Spleen (tissue), 11 donors: Measurements from ENCODE around the gene TUBA4B. TPM values are rescaled to one million over a fixed set of nuclear protein-coding genes. Genes with fewer than 3 reads are reported as not detected.

ENCODE experiments used
- DNase-seq: peaks from one replicate; pipeline ENCODE4 v3.0.0-alpha.2; 2020
- H3K27ac ChIP-seq, 8 donors: fragments of 200-600 bp; sonication (generic) in 7 of 8; 1 replicate in 4 of 8; 2 replicates in 4 of 8; pipeline versions ENCODE4 v1.5.0 to v1.8.0; 2016 to 2021; ENCODE audit warnings: inconsistent platforms in 4 of 8, mild to moderate bottlenecking in 4 of 8, moderate library complexity in 1 of 8
- H3K27me3 ChIP-seq, 7 donors: fragments of 200-600 bp; sonication (generic) in 6 of 7; replicated peaks in 1 of 7; 1 replicate in 4 of 7; 2 replicates in 3 of 7; pipeline versions ENCODE4 v1.5.0 to v1.8.0; 2016 to 2021; ENCODE audit warnings: inconsistent platforms in 3 of 7, mild to moderate bottlenecking in 1 of 7
- H3K36me3 ChIP-seq, 6 donors: fragments of 200-600 bp; sonication (generic) in 5 of 6; 1 replicate in 4 of 6; 2 replicates in 2 of 6; pipeline versions ENCODE4 v1.5.0 to v1.8.0; 2016 to 2021; ENCODE audit warnings: inconsistent platforms in 2 of 6
- H3K4me1 ChIP-seq, 6 donors: fragments of 200-600 bp; sonication (generic) in 5 of 6; 1 replicate in 3 of 6; 2 replicates in 3 of 6; pipeline versions ENCODE4 v1.5.0 to v1.8.0; 2016 to 2021; ENCODE audit warnings: inconsistent platforms in 3 of 6
- H3K4me3 ChIP-seq, 8 donors: fragments of 200-600 bp; sonication (generic) in 7 of 8; 1 replicate in 4 of 8; 2 replicates in 4 of 8; pipeline versions ENCODE4 v1.5.0 to v1.8.0; 2016 to 2021; ENCODE audit warnings: inconsistent platforms in 4 of 8, mild to moderate bottlenecking in 4 of 8, moderate library complexity in 2 of 8
- H3K9me3 ChIP-seq, 8 donors: fragments of 200-600 bp; sonication (generic) in 7 of 8; 1 replicate in 4 of 8; 2 replicates in 4 of 8; pipeline versions ENCODE4 v1.5.0 to v1.8.0; 2016 to 2021; ENCODE audit warnings: inconsistent platforms in 4 of 8
- POLR2A ChIP-seq, 3 donors: fragments of 450-650 bp; IDR thresholded peaks; one replicate each; pipeline ENCODE4 v1.5.1; 2017; ENCODE audit warnings: antibody characterized with exemption in 3 of 3, mild to moderate bottlenecking in 1 of 3
- POLR2AphosphoS5 ChIP-seq, 3 donors: sonication (generic); formaldehyde crosslinking; IDR thresholded peaks; one replicate each; pipeline ENCODE4 v1.5.1; 2017; ENCODE audit warnings: antibody characterized with exemption in 3 of 3
- WGBS, 5 donors: extraction: QIAGEN DNeasy Blood & Tissue Kit in 3 of 5; methylation state at CpG; one replicate each; pipeline versions ENCODE4 v1.1.5 to v1.1.7; 2013 to 2018; 5-methylcytosine and 5-hydroxymethylcytosine counted together
- intact Hi-C: fragments of 100-400 bp; cut with DNase I; formaldehyde crosslinking; loops from one replicate; pipeline ENCODE4 v1.15.0; 2023; ENCODE audit warnings: low total_unique reads
- microRNA-seq, 3 donors: library from miRNA; unstranded; fragments of <30 nt; microRNA quantifications; one replicate each; pipeline versions ENCODE4 to v1.1.0, GENCODE V29; 2019 to 2020
- polyA plus RNA-seq, 3 donors: library from polyadenylated mRNA; stranded (reverse); fragments of 200-250 nt; gene quantifications; one replicate each; pipeline ENCODE4 v1.2.1, GENCODE V29; 2013
- small RNA-seq, 4 donors: library from RNA; depleted of rRNA; stranded (forward); fragments of <200 nt; gene quantifications; one replicate each; pipeline ENCODE3, GENCODE V24; 2016
- total RNA-seq, 7 donors: library from RNA; depleted of rRNA in 3 of 7; stranded (reverse); fragments of >200 nt in 3 of 7; fragmentation: NEBNext Ultra II Directional in 4 of 7; extraction: Animal tissue kit (Norgen Biotek cat#: 25700) in 4 of 7; gene quantifications; one replicate each; pipeline versions ENCODE4 v1.1.0 to v1.2.1, GENCODE V29; 2016 to 2021
- TF ChIP-seq, protein P1 (sequence below), 11 experiments: fragments of 200-600 bp in 7 of 11; fragments of 450-650 bp in 4 of 11; sonication (generic) in 4 of 11; IDR thresholded peaks in 8 of 11; conservative IDR thresholded peaks in 3 of 11; 1 replicate in 7 of 11; 2 replicates in 4 of 11; pipeline versions ENCODE4 v1.4.0 to v1.8.0; 2016 to 2021; ENCODE audit warnings: antibody characterized with exemption in 11 of 11, inconsistent platforms in 4 of 11, mild to moderate bottlenecking in 1 of 11
- donor health status: healthy with polysubstance abuse.
- donor health status: DM: no; HTN: no; CAD: no; lungs with moderate emphysema.
- donor health status: DM: no; HTN: no; CAD: no.
- donor health status: Bipolar disorder and iron deficiency.
- donor health status: healthy.
- donor health status: DM: no; HTN: no; CAD: no.
- donor health status: DM: yes; HTN: yes; CAD: no.

Gene TUBA4B
- total and polyA plus RNA-seq, 10 donors, result not detected

DNA sequence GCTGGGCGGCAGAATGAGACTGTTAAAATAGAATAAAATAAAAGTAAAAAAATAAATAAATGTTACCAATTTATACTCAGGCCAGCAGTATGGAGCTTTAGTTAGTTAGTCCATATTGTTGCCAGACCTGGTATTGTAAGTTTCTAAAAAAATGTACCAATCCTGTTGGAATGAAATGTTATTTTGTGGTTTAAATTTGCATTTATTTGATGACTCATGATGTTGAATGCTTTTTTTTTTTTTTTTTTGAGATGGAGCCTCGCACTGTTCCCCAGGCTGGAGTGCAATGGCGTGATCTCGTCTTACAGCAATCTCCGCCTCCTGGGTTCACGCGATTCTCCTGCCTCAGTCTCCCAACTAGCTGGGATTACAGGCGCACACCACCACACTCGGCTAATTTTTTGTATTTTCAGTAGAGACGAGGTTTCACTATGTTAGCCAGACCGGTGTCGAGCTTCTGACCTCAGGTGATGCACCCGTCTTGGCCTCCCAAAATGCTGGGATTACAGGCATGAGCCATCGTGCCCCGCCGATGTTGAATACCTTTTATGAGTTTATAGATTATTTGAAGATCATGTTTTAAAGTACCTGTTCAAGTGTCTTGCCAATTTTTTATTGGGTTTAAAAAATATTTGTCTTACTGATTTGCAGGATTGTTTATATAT, 61.9 kb downstream of the TUBA4B start:
- Histone ChIP-seq H3K36me3 (no peaks in the 10 kb centered on the region), H3K27me3 (peaks cover 0 to 57% (median 8%) of the 10 kb centered on the region in 7 donors), H3K4me1 (no peaks in the 10 kb centered on the region), H3K4me3 (no peak overlapping the region), H3K27ac (no peak overlapping the region), H3K9me3 (no peaks in the 10 kb centered on the region)
- TF ChIP-seq POLR2A (IDR thresholded peaks at IDR 0.05), result no peak
- no peak for TF ChIP-seq POLR2AphosphoS5 (IDR thresholded peaks at IDR 0.05)
- TF ChIP-seq, protein P1, sequence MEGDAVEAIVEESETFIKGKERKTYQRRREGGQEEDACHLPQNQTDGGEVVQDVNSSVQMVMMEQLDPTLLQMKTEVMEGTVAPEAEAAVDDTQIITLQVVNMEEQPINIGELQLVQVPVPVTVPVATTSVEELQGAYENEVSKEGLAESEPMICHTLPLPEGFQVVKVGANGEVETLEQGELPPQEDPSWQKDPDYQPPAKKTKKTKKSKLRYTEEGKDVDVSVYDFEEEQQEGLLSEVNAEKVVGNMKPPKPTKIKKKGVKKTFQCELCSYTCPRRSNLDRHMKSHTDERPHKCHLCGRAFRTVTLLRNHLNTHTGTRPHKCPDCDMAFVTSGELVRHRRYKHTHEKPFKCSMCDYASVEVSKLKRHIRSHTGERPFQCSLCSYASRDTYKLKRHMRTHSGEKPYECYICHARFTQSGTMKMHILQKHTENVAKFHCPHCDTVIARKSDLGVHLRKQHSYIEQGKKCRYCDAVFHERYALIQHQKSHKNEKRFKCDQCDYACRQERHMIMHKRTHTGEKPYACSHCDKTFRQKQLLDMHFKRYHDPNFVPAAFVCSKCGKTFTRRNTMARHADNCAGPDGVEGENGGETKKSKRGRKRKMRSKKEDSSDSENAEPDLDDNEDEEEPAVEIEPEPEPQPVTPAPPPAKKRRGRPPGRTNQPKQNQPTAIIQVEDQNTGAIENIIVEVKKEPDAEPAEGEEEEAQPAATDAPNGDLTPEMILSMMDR (IDR thresholded peaks at IDR 0.05 in 8 of 11, conservative IDR thresholded peaks at IDR 0.05 in 3 of 11), result no peak
- 90 to 95% (median 92%) methylated on average over 16 of the region's 16 CpGs for WGBS, 5 donors
- no peak for DNase-seq
- intact Hi-C loops, result no loop called here

Small RNAs within 50 kb of the gene (microRNA-seq; reads per million reads assigned to microRNA genes)
- gene MIR153-1, result 0 reads per million in 3 donors

Small RNAs within 50 kb of the gene (small RNA-seq; reads per million reads assigned to genes)
- gene MIR153-1, result 0 to 0.35 (median 0.06) reads per million in 4 donors

Other genes with a start within 250 kb of the TUBA4B start
- under 1 TPM in 1 of 7 donors, not detected in 6; 0.28 TPM for gene CFAP65, start 211.7 kb upstream of the TUBA4B start, total RNA-seq
- gene CFAP65, start 211.7 kb upstream of the TUBA4B start, polyA plus RNA-seq, result not detected
- not detected for gene IHH, start 192.3 kb upstream of the TUBA4B start, total RNA-seq
- under 1 TPM in 2 of 3 donors, not detected in 1; 0.06 to 0.13 TPM for gene IHH, start 192.3 kb upstream of the TUBA4B start, polyA plus RNA-seq
- gene NHEJ1, start 92.4 kb upstream of the TUBA4B start, total RNA-seq, result 10 to 100 TPM; 13.3 to 25.9 (median 16.6) TPM
- 1 to 10 TPM; 5.5 to 7.9 (median 7.8) TPM for gene NHEJ1, start 92.4 kb upstream of the TUBA4B start, polyA plus RNA-seq
- gene SLC23A3, start 83.2 kb upstream of the TUBA4B start, total RNA-seq, result 1 to 10 TPM; 1.5 to 5.0 (median 3.5) TPM
- 1 to 10 TPM; 1.2 to 2.2 (median 1.3) TPM for gene SLC23A3, start 83.2 kb upstream of the TUBA4B start, polyA plus RNA-seq
- 10 to 100 TPM; 51.3 to 80.8 (median 66.4) TPM for gene CNPPD1, start 76.3 kb upstream of the TUBA4B start, total RNA-seq
- gene CNPPD1, start 76.3 kb upstream of the TUBA4B start, polyA plus RNA-seq, result 10 to 100 TPM; 53.5 to 65.2 (median 65.2) TPM
- 100 to 1,000 TPM in 2 of 7 donors, 10 to 100 TPM in 5; 51.5 to 101 (median 76.3) TPM for gene RETREG2, start 75.0 kb upstream of the TUBA4B start, total RNA-seq
- 10 to 100 TPM; 30.0 to 47.2 (median 32.8) TPM for gene RETREG2, start 75.0 kb upstream of the TUBA4B start, polyA plus RNA-seq
- gene ZFAND2B, start 46.5 kb upstream of the TUBA4B start, total RNA-seq, result 10 to 100 TPM; 46.3 to 77.7 (median 49.8) TPM
- gene ZFAND2B, start 46.5 kb upstream of the TUBA4B start, polyA plus RNA-seq, result 10 to 100 TPM; 39.4 to 63.6 (median 55.0) TPM
- 10 to 100 TPM in 5 of 7 donors, 1 to 10 TPM in 2; 8.4 to 19.5 (median 11.4) TPM for gene ABCB6, start 34.3 kb upstream of the TUBA4B start, total RNA-seq
- 10 to 100 TPM; 15.9 to 28.7 (median 28.0) TPM for gene ABCB6, start 34.3 kb upstream of the TUBA4B start, polyA plus RNA-seq
- 10 to 100 TPM; 34.7 to 68.2 (median 47.2) TPM for gene ATG9A, start 23.6 kb upstream of the TUBA4B start, total RNA-seq
- gene ATG9A, start 23.6 kb upstream of the TUBA4B start, polyA plus RNA-seq, result 10 to 100 TPM in 2 of 3 donors, 1 to 10 TPM in 1; 9.4 to 13.8 (median 12.6) TPM
- 100 to 1,000 TPM in 1 of 7 donors, 10 to 100 TPM in 6; 68.3 to 141 (median 74.0) TPM for gene ANKZF1, start 23.4 kb upstream of the TUBA4B start, total RNA-seq
- 10 to 100 TPM; 30.5 to 70.2 (median 54.7) TPM for gene ANKZF1, start 23.4 kb upstream of the TUBA4B start, polyA plus RNA-seq
- 1 to 10 TPM; 2.3 to 9.6 (median 8.9) TPM for gene GLB1L, start 7.8 kb upstream of the TUBA4B start, total RNA-seq
- gene GLB1L, start 7.8 kb upstream of the TUBA4B start, polyA plus RNA-seq, result 1 to 10 TPM; 3.0 to 4.1 (median 3.6) TPM
- gene STK16, start 7.8 kb upstream of the TUBA4B start, total RNA-seq, result 10 to 100 TPM; 17.0 to 30.5 (median 22.8) TPM
- 10 to 100 TPM; 33.6 to 47.6 (median 44.2) TPM for gene STK16, start 7.8 kb upstream of the TUBA4B start, polyA plus RNA-seq
- gene TUBA4A, start 675 bp downstream of the TUBA4B start, total RNA-seq, result 100 to 1,000 TPM in 1 of 7 donors, 10 to 100 TPM in 6; 60.2 to 120 (median 73.4) TPM
- gene TUBA4A, start 675 bp downstream of the TUBA4B start, polyA plus RNA-seq, result 10 to 100 TPM; 70.6 to 89.2 (median 73.4) TPM
- gene DNAJB2, start 26.1 kb downstream of the TUBA4B start, total RNA-seq, result 10 to 100 TPM; 35.0 to 64.4 (median 54.0) TPM
- 10 to 100 TPM; 31.4 to 67.2 (median 43.2) TPM for gene DNAJB2, start 26.1 kb downstream of the TUBA4B start, polyA plus RNA-seq
- not detected for gene PTPRN, start 56.2 kb downstream of the TUBA4B start, total RNA-seq
- under 1 TPM in 2 of 3 donors, not detected in 1; 0.06 to 0.12 TPM for gene PTPRN, start 56.2 kb downstream of the TUBA4B start, polyA plus RNA-seq
- gene RESP18, start 79.5 kb downstream of the TUBA4B start, total RNA-seq, result under 1 TPM in 1 of 7 donors, not detected in 6; 0.83 TPM
- gene RESP18, start 79.5 kb downstream of the TUBA4B start, polyA plus RNA-seq, result not detected
- gene DNPEP, start 134.7 kb downstream of the TUBA4B start, total RNA-seq, result 10 to 100 TPM; 46.7 to 65.8 (median 59.2) TPM
- 10 to 100 TPM; 74.4 to 92.8 (median 91.7) TPM for gene DNPEP, start 134.7 kb downstream of the TUBA4B start, polyA plus RNA-seq
- 10 to 100 TPM in 3 of 7 donors, 1 to 10 TPM in 4; 4.3 to 18.1 (median 8.3) TPM for gene DES, start 165.1 kb downstream of the TUBA4B start, total RNA-seq
- 10 to 100 TPM; 10.8 to 24.7 (median 14.1) TPM for gene DES, start 165.1 kb downstream of the TUBA4B start, polyA plus RNA-seq
- gene SPEG, start 181.6 kb downstream of the TUBA4B start, total RNA-seq, result 1 to 10 TPM in 6 of 7 donors, under 1 TPM in 1; 0.74 to 4.5 (median 2.3) TPM
- 1 to 10 TPM; 4.4 to 8.2 (median 4.9) TPM for gene SPEG, start 181.6 kb downstream of the TUBA4B start, polyA plus RNA-seq
- 10 to 100 TPM; 21.2 to 45.5 (median 29.4) TPM for gene GMPPA, start 245.6 kb downstream of the TUBA4B start, total RNA-seq
- gene GMPPA, start 245.6 kb downstream of the TUBA4B start, polyA plus RNA-seq, result 10 to 100 TPM; 27.4 to 43.3 (median 39.3) TPM